HG03039 (cell line): ENCODE data around the gene TAB3.

Source experiments
- ATAC-seq: cut with Tn5 transposase; IDR thresholded peaks from one replicate; pipeline ENCODE4 v1.9.1; 2021; ENCODE audit warnings: mild to moderate bottlenecking, moderate library complexity; ENCODE audit not compliant: unreplicated experiment

Gene TAB3

GRCh38 chrX:30779453-30780030 is 109.5 kb downstream of the TAB3 start:
- no peak for ATAC-seq

- ATAC-seq, result no peak
Measured at GRCh38 chrX:30777575-30777974, 111.5 kb downstream of the TAB3 start.
